Esophagus muscularis mucosa (tissue), 4 donors: ENCODE results near the gene UBP1. TPM values are rescaled to one million over a fixed set of nuclear protein-coding genes. Genes with fewer than 3 reads are reported as not detected.
"Not testable (repeated sequence)": the region's sequence is repeated elsewhere in the genome, so short reads cannot be mapped to it uniquely, and the experiment has no call there.

Experiments used
- DNase-seq: peaks from one replicate; pipeline ENCODE4 v3.0.0-alpha.2; 2017; ENCODE audit errors: extremely low spot score
- H3K27ac ChIP-seq, 4 donors: fragments of 200-600 bp; sonication (generic); replicated peaks in 1 of 4; 1 replicate in 3 of 4; 2 replicates in 1 of 4; pipeline ENCODE4 v1.5.1; 2016 to 2019; ENCODE audit warnings: mild to moderate bottlenecking in 1 of 4
- H3K27me3 ChIP-seq, 4 donors: fragments of 200-600 bp; sonication (generic); one replicate each; pipeline versions ENCODE4 v1.5.1 to v1.6.0; 2016 to 2019
- H3K36me3 ChIP-seq, 4 donors: fragments of 200-600 bp; sonication (generic); one replicate each; pipeline ENCODE4 v1.5.1; 2016 to 2019
- H3K4me1 ChIP-seq, 4 donors: fragments of 200-600 bp; sonication (generic); one replicate each; pipeline ENCODE4 v1.5.1; 2016 to 2019
- H3K4me3 ChIP-seq, 4 donors: fragments of 200-600 bp; sonication (generic); 1 replicate in 2 of 4; 2 replicates in 2 of 4; pipeline ENCODE4 v1.5.1; 2016 to 2019; ENCODE audit warnings: mild to moderate bottlenecking in 4 of 4, moderate library complexity in 1 of 4
- H3K9me3 ChIP-seq, 4 donors: fragments of 200-600 bp; sonication (generic); 1 replicate in 3 of 4; 2 replicates in 1 of 4; pipeline ENCODE4 v1.5.1; 2016 to 2019
- EP300 ChIP-seq: sonication (generic); formaldehyde crosslinking; IDR thresholded peaks from one replicate; pipeline ENCODE4 v1.6.1; 2017; ENCODE audit warnings: antibody characterized with exemption
- POLR2A ChIP-seq: fragments of 450-650 bp; IDR thresholded peaks from one replicate; pipeline ENCODE4 v1.6.1; 2017; ENCODE audit warnings: antibody characterized with exemption, moderate library complexity, mild to moderate bottlenecking, low read depth
- POLR2AphosphoS5 ChIP-seq, 2 donors: sonication (generic); formaldehyde crosslinking; IDR thresholded peaks; one replicate each; pipeline ENCODE4 v1.6.1; 2017; ENCODE audit warnings: antibody characterized with exemption in 2 of 2
- WGBS: methylation state at CpG from one replicate; pipeline ENCODE4 v1.1.5; 2018; 5-methylcytosine and 5-hydroxymethylcytosine counted together
- intact Hi-C: fragments of 100-400 bp; cut with DNase I; formaldehyde crosslinking; loops from one replicate; pipeline ENCODE4 v1.15.1; 2023
- total RNA-seq, 4 donors: library from RNA; depleted of rRNA; stranded (reverse); fragments of >200 nt; gene quantifications; one replicate each; pipeline versions ENCODE4 v1.1.0 to v1.2.1, GENCODE V29; 2016
- TF ChIP-seq, protein P1 (sequence below), 3 experiments: fragments of 200-600 bp in 2 of 3; fragments of 450-650 bp in 1 of 3; sonication (generic) in 2 of 3; IDR thresholded peaks; one replicate each; pipeline ENCODE4 v1.5.1; 2017 to 2019; ENCODE audit warnings: antibody characterized with exemption in 3 of 3, mild to moderate bottlenecking in 2 of 3, moderate library complexity in 1 of 3

Gene UBP1
- total RNA-seq, 4 donors from 2014 or later, result 68.4 to 78.3 (median 76.9) TPM

DNA sequence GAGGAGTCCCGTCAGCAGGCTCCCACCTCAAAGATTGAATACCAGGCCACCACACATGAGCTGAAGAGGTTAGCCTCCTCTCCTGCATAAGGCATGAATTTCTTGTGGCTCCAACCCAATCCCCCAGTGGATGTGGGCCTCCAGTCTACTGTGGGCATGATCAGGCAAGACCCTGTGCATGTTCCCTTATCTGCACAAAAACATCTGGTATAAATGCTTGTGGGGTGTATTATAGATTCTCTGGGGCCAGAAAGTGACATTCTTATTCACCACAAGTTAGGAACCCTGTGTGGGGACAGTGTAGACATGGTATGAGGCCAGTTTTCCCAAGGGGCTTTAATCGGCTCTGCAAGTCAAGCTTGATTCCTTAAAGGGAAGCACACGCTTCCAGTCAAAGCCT is 18.2 kb upstream of the UBP1 start:
- Histone ChIP-seq H3K36me3 (no peaks in the 10 kb centered on the region), H3K9me3 (peaks cover 0 to 12% (median 5%) of the 10 kb centered on the region in 4 donors), H3K4me1 (no peaks in the 10 kb centered on the region), H3K27me3 (no peaks in the 10 kb centered on the region), H3K4me3 (no peak overlapping the region), H3K27ac (no peak overlapping the region)
- TF ChIP-seq, protein P1, sequence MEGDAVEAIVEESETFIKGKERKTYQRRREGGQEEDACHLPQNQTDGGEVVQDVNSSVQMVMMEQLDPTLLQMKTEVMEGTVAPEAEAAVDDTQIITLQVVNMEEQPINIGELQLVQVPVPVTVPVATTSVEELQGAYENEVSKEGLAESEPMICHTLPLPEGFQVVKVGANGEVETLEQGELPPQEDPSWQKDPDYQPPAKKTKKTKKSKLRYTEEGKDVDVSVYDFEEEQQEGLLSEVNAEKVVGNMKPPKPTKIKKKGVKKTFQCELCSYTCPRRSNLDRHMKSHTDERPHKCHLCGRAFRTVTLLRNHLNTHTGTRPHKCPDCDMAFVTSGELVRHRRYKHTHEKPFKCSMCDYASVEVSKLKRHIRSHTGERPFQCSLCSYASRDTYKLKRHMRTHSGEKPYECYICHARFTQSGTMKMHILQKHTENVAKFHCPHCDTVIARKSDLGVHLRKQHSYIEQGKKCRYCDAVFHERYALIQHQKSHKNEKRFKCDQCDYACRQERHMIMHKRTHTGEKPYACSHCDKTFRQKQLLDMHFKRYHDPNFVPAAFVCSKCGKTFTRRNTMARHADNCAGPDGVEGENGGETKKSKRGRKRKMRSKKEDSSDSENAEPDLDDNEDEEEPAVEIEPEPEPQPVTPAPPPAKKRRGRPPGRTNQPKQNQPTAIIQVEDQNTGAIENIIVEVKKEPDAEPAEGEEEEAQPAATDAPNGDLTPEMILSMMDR (IDR thresholded peaks at IDR 0.05), result no peak
- no peak for TF ChIP-seq POLR2A
- DNase-seq, result no peak
- WGBS, result 93% methylated on average over 3 of the region's 3 CpGs
- intact Hi-C loops, result no loop called here

DNA sequence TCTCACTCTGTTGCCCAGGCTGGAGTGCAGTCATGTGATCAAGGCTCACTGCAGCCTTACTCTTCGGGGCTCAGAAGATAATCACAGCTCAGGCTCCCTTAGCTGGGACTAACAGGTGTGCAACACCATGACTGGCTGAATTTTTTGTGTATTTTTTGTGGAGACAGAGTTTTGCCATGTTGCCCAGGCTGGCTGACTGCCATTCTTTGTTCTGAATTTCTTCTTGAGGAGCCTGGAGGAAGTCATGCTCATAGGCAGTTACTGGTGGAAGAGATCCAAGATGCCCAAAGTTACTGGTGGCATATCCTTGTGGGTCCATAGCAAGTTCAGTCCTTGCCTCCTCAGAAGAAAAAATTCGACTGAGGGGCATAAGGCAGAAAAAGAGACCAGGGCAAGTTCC is 16.6 kb upstream of the UBP1 start:
- TF ChIP-seq EP300 (no peak), POLR2AphosphoS5 (IDR thresholded peaks at IDR 0.05) (no peak), POLR2A (no peak)
- TF ChIP-seq, protein P1 (IDR thresholded peaks at IDR 0.05), result no peak
- no peak for DNase-seq
- H3K36me3 ChIP-seq, result no peaks in the 10 kb centered on the region
- intact Hi-C loops, result no loop called here
- 88% methylated on average over 2 of the region's 2 CpGs for WGBS
- H3K27me3 ChIP-seq, result no peaks in the 10 kb centered on the region
- no peaks in the 10 kb centered on the region for H3K4me1 ChIP-seq
- H3K4me3 ChIP-seq, result no peak overlapping the region
- H3K27ac ChIP-seq, result no peak overlapping the region
- H3K9me3 ChIP-seq, result peaks cover 0 to 12% (median 5%) of the 10 kb centered on the region in 4 donors

DNA sequence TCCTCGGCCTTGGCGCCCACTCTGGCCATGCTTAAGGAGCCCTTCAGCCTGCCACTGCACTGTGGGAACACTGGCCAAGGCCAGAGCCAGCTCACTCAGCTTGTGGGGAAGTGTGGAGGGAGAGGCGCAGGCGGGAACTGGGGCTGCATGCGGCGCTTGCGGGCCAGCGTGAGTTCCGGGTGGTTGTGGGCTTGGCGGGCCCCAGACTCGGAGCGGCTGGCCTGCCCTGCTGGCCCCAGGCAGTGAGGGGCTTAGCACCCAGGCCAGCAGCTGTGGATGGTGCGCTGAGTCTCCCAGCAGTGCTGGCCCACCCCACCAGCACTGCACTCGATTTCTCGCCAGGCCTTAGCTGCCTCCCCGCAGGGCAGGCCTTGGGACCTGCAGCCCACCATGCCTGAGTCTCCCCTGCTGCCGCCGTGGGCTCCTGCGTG is 13.1 kb upstream of the UBP1 start:
- no peak overlapping the region for H3K27ac ChIP-seq
- no peak for DNase-seq
- H3K27me3 ChIP-seq, result no peaks in the 10 kb centered on the region
- no peak overlapping the region for H3K4me3 ChIP-seq
- H3K36me3 ChIP-seq, result no peaks in the 10 kb centered on the region
- TF ChIP-seq, protein P1 (IDR thresholded peaks at IDR 0.05), result no peak
- no peak for TF ChIP-seq EP300
- TF ChIP-seq POLR2AphosphoS5 (IDR thresholded peaks at IDR 0.05), result no peak
- no peak for TF ChIP-seq POLR2A
- peaks cover 0 to 4% (median 0%) of the 10 kb centered on the region in 4 donors for H3K9me3 ChIP-seq
- WGBS, result 93% methylated on average over 2 of the region's 19 CpGs
- intact Hi-C loops, result no loop called here
- H3K4me1 ChIP-seq, result no peaks in the 10 kb centered on the region

DNA sequence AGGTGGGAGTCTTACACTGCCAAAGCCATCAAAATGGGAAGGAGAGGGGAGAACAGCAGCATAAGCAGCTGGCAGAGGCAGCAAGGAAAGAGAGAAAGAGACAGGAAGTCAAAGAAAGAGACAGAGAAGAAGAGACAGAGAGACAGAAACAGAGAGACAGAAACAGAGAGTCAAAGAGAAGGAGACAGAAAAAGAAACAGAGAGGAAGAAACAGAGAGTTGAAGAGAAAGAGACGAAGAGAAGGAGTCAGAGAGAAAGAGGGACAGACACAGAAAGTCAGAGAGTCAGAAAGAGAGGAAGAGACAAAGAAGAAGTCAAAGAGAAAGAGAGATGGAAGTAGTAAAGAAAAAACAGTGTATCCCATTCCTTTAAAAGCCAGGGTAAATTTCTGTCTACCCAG is 11.8 kb upstream of the UBP1 start:
- intact Hi-C loops, H3K4me1 ChIP-seq, H3K36me3 ChIP-seq, H3K27me3 ChIP-seq, H3K9me3 ChIP-seq, H3K4me3 ChIP-seq, H3K27ac ChIP-seq, DNase-seq: not testable (repeated sequence)
- 91% methylated on average over 1 of the region's 1 CpG for WGBS

DNA sequence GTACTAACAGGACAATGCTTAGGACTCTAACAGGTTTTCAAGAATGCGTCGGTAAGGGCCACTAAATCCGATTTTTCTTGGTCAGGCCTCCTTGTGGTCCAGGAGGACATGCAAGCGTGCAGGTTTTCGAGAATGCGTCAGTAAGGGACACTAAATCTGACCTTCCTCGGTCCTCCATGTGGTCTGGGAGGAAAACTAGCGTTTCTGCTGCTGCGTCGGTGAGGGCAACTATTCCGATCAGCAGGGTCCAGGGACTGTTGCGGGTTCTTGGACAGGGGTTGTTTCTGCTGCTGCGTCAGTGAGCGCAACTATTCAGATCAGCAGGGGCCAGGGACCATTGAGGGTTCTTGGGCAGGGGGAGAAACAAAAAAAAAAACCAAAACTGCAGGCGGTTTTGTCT is 7.8 kb upstream of the UBP1 start:
- H3K4me1 ChIP-seq, result no peaks in the 10 kb centered on the region
- TF ChIP-seq, protein P1 (IDR thresholded peaks at IDR 0.05), result no peak
- TF ChIP-seq EP300, result no peak
- TF ChIP-seq POLR2A, result no peak
- TF ChIP-seq POLR2AphosphoS5 (IDR thresholded peaks at IDR 0.05), result no peak
- DNase-seq, result peak; percentile 50
- H3K9me3 ChIP-seq, result no peaks in the 10 kb centered on the region
- WGBS, result 96% methylated on average over 15 of the region's 15 CpGs
- no peak overlapping the region for H3K4me3 ChIP-seq
- no peaks in the 10 kb centered on the region for H3K36me3 ChIP-seq
- H3K27ac ChIP-seq, result no peak overlapping the region
- intact Hi-C loops, result no loop called here
- H3K27me3 ChIP-seq, result no peaks in the 10 kb centered on the region

DNA sequence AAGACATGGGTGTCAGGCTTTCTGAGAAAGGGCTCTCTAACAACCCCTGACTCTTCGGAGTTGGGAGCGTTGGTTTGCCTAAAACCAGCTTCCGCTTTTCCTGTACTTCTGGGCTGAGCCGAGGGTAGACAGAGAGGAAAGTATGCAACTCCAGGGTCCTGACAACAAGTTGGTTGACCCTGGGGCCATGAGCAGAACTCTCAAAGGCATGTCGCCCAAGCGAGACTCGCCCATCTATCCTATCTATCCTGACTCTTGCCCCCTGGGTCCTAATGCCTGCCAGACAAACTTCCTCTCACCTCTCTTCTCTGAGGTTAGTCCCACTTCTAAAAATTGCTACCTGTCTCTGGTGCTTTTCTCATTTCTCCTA is 7.0 kb upstream of the UBP1 start:
- H3K27me3 ChIP-seq, H3K4me1 ChIP-seq, H3K27ac ChIP-seq, H3K9me3 ChIP-seq, intact Hi-C loops, H3K36me3 ChIP-seq, H3K4me3 ChIP-seq: not testable (repeated sequence)
- WGBS, result 91% methylated on average over 4 of the region's 7 CpGs
- DNase-seq, result peak; percentile 19
